ENCODE measurements around the gene BTN3A1. TPM values are rescaled to one million over a fixed set of nuclear protein-coding genes. Genes with fewer than 3 reads are reported as not detected.
A peak's percentile ranks its signal among the peaks of the same experiment; 100 is the strongest.

BTN3A1 gene
- total and polyA plus RNA-seq, 2 of the 13 experiments (the other 11 are each of a cell fraction or from before 2014, with no cell fraction given), result 13.3 to 14.0 TPM

GRCh38 chr6:26416288-26416687 lies 14.2 kb downstream of the BTN3A1 start:
- POLR2A ChIA-PET, result no interaction called here
- Histone ChIP-seq H3K27ac (ENCODE audit: extremely low read length, insufficient read depth, low read length) (no peak overlapping the region), H3K4me1 (ENCODE audit: insufficient read depth, low read length) (peaks cover 48% of the 10 kb centered on the region), H3K4me3 (replicated peaks in 1 of 3; ENCODE audit: insufficient read depth in 1 of 3, low read depth in 2 of 3, low read length in 3 of 3) (no peak overlapping the region), H3K9me3 (ENCODE audit: low read length) (peaks cover 18% of the 10 kb centered on the region), H4K20me1 (ENCODE audit: insufficient read depth, low read length) (no peaks in the 10 kb centered on the region), H3K9ac (ENCODE audit: insufficient read depth, low read depth, low read length) (no peak overlapping the region), H3K79me2 (ENCODE audit: insufficient read depth, low read length) (no peaks in the 10 kb centered on the region), H3K4me2 (ENCODE audit: low read depth, low read length) (no peak overlapping the region), H3K27me3 (ENCODE audit: control insufficient read depth in 1 of 2, insufficient read depth in 2 of 2, low read length in 2 of 2) (no peaks in the 10 kb centered on the region; a peak in 1 of 5 replicates), H2AFZ (ENCODE audit: low read length) (no peak overlapping the region), H3K36me3 (replicated peaks in 1 of 2; ENCODE audit: control insufficient read depth in 1 of 2, insufficient read depth in 2 of 2, low read length in 2 of 2) (no peaks in the 10 kb centered on the region; a peak in 1 of 5 replicates)
- WGBS (ENCODE audit: low lambda C conversion rate), result 67% methylated on average over 1 of the region's 1 CpG
- DNase-seq (ENCODE audit: low spot score), result peak; percentile 21
- 0 out of 3 replicates have a peak, but pooled peaks have one; percentile 5 for ATAC-seq
- CTCF ChIA-PET (ENCODE audit: low intra/inter-chr PET ratio, low total read pairs), result no interaction called here
- in situ Hi-C loops (cut with HindIII; ENCODE audit: extremely low pct_ligation_motif_present, low pct_unique_long_range_greater_than_20kb), result no loop called here
- no TSS peak for BruUV-seq (replicated peaks)
- intact Hi-C loops (cut with micrococcal nuclease; ENCODE audit: unreplicated experiment), result loop anchor here (1.0 kb wide), 1 partner anchor 75 kb away; no protein-coding TSS in a partner anchor
- FAIRE-seq, result no peak
- no peak for TF ChIP-seq RCOR2 (CRISPR knock-in tag; IDR thresholded peaks at IDR 0.05)
- TF ChIP-seq TGIF2 (CRISPR knock-in tag; IDR thresholded peaks at IDR 0.05), result no peak
- TF ChIP-seq, protein P1, sequence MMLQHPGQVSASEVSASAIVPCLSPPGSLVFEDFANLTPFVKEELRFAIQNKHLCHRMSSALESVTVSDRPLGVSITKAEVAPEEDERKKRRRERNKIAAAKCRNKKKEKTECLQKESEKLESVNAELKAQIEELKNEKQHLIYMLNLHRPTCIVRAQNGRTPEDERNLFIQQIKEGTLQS (CRISPR knock-in tag; IDR thresholded peaks at IDR 0.05), result no peak
- TF ChIP-seq, protein P2, sequence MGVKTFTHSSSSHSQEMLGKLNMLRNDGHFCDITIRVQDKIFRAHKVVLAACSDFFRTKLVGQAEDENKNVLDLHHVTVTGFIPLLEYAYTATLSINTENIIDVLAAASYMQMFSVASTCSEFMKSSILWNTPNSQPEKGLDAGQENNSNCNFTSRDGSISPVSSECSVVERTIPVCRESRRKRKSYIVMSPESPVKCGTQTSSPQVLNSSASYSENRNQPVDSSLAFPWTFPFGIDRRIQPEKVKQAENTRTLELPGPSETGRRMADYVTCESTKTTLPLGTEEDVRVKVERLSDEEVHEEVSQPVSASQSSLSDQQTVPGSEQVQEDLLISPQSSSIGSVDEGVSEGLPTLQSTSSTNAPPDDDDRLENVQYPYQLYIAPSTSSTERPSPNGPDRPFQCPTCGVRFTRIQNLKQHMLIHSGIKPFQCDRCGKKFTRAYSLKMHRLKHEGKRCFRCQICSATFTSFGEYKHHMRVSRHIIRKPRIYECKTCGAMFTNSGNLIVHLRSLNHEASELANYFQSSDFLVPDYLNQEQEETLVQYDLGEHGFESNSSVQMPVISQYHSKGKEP (CRISPR knock-in tag; IDR thresholded peaks at IDR 0.05), result no peak
- TF ChIP-seq HOXA3 (CRISPR knock-in tag; IDR thresholded peaks at IDR 0.05), result no peak
- no peak for TF ChIP-seq ZNF768 (CRISPR knock-in tag; IDR thresholded peaks at IDR 0.05)
- TF ChIP-seq ZNF75D (CRISPR knock-in tag; IDR thresholded peaks at IDR 0.05; ENCODE audit: borderline replicate concordance), result no peak
- no peak for TF ChIP-seq NFE2L2 (IDR thresholded peaks at IDR 0.05; ENCODE audit: low read length)
- TF ChIP-seq ZNF136 (CRISPR knock-in tag; IDR thresholded peaks at IDR 0.05; ENCODE audit: low read depth), result no peak
- TF ChIP-seq SP2 (CRISPR knock-in tag; IDR thresholded peaks at IDR 0.05), result no peak
- no peak for TF ChIP-seq BCL6 (CRISPR knock-in tag; IDR thresholded peaks at IDR 0.05)
- no peak for TF ChIP-seq NFYB (CRISPR knock-in tag; IDR thresholded peaks at IDR 0.05)
- no peak for TF ChIP-seq TAF15 (IDR thresholded peaks at IDR 0.05; ENCODE audit: low read depth, low read length, poor library complexity, severe bottlenecking)
- TF ChIP-seq PRPF4 (IDR thresholded peaks at IDR 0.05; ENCODE audit: low read depth, low read length, poor library complexity, severe bottlenecking), result no peak
- no peak for TF ChIP-seq TMF1 (CRISPR knock-in tag; IDR thresholded peaks at IDR 0.05; ENCODE audit: low read depth)
- TF ChIP-seq CTCF (CRISPR knock-in tag; IDR thresholded peaks at IDR 0.05), result peak; percentile 56
- no peak for TF ChIP-seq FOSL1 (CRISPR knock-in tag; IDR thresholded peaks at IDR 0.05; ENCODE audit: borderline replicate concordance)
- no peak for TF ChIP-seq ZBTB3 (CRISPR knock-in tag; IDR thresholded peaks at IDR 0.05; ENCODE audit: borderline replicate concordance, low read depth)
- no peak for TF ChIP-seq FOXJ3 (CRISPR knock-in tag; IDR thresholded peaks at IDR 0.05; ENCODE audit: borderline replicate concordance)
- TF ChIP-seq SMC3 (IDR thresholded peaks at IDR 0.05; ENCODE audit: low read length), result 0 out of 2 replicates have a peak, but pooled peaks have one; percentile 26
- no peak for TF ChIP-seq ZSCAN22 (CRISPR knock-in tag; IDR thresholded peaks at IDR 0.05)
- TF ChIP-seq MNT (IDR thresholded peaks at IDR 0.05), result peak; percentile 44; the same call in 1 of the 2 replicates
- no peak for TF ChIP-seq ZNF780A (CRISPR knock-in tag; IDR thresholded peaks at IDR 0.05)
